HG03039 (cell line): ENCODE measurements around the gene NOTCH1.

ENCODE experiments used
- ATAC-seq: cut with Tn5 transposase; IDR thresholded peaks from one replicate; pipeline ENCODE4 v1.9.1; 2021; ENCODE audit warnings: mild to moderate bottlenecking, moderate library complexity; ENCODE audit not compliant: unreplicated experiment

NOTCH1 gene

GRCh38 chr9:136546697-136547501 lies 1.1 kb upstream of the NOTCH1 start:
- no peak for ATAC-seq

GRCh38 chr9:136545692-136545964 lies 220 bp downstream of the NOTCH1 start:
- no peak for ATAC-seq

GRCh38 chr9:136544964-136545691 lies 720 bp downstream of the NOTCH1 start:
- ATAC-seq = peak; percentile 16

- no peak for ATAC-seq
Observed at GRCh38 chr9:136544548-136544963, 1.3 kb downstream of the NOTCH1 start.

GRCh38 chr9:136543830-136544547 lies 1.9 kb downstream of the NOTCH1 start:
- ATAC-seq = no peak

GRCh38 chr9:136543280-136543679 lies 2.6 kb downstream of the NOTCH1 start:
- ATAC-seq = no peak

- no peak for ATAC-seq
Observed at GRCh38 chr9:136542241-136543040, 3.4 kb downstream of the NOTCH1 start.

GRCh38 chr9:136541709-136542108 lies 4.1 kb downstream of the NOTCH1 start:
- no peak for ATAC-seq

GRCh38 chr9:136541179-136541578 lies 4.7 kb downstream of the NOTCH1 start:
- no peak for ATAC-seq

- peak; percentile 44 for ATAC-seq
Observed at GRCh38 chr9:136539427-136540421, 6.1 kb downstream of the NOTCH1 start.

- ATAC-seq = no peak
Observed at GRCh38 chr9:136538599-136539426, 7.0 kb downstream of the NOTCH1 start.

GRCh38 chr9:136537896-136538598 lies 7.8 kb downstream of the NOTCH1 start:
- no peak for ATAC-seq

- ATAC-seq = no peak
Observed at GRCh38 chr9:136537411-136537810, 8.4 kb downstream of the NOTCH1 start.

GRCh38 chr9:136536721-136537241 lies 9.1 kb downstream of the NOTCH1 start:
- no peak for ATAC-seq

- no peak for ATAC-seq
Observed at GRCh38 chr9:136536051-136536720, 9.7 kb downstream of the NOTCH1 start.

GRCh38 chr9:136535070-136535469 lies 10.8 kb downstream of the NOTCH1 start:
- ATAC-seq = no peak

- no peak for ATAC-seq
Observed at GRCh38 chr9:136534366-136534765, 11.5 kb downstream of the NOTCH1 start.

- ATAC-seq = no peak
Observed at GRCh38 chr9:136533775-136534157, 12.1 kb downstream of the NOTCH1 start.
